ENCODE data around the gene ISM2. TPM values are rescaled to one million over a fixed set of nuclear protein-coding genes. Genes with fewer than 3 reads are reported as not detected.

The ISM2 gene
- total and polyA plus RNA-seq, 2 of the 13 experiments (the other 11 are each of a cell fraction or from before 2014, with no cell fraction given), result 1.8 to 40.7 TPM

GRCh38 chr14:77457522-77458248, 40.9 kb downstream of the ISM2 start, which contains the start of the genes AHSA1 and VIPAS39 (continued):
- TF ChIP-seq HIVEP1 (CRISPR knock-in tag; IDR thresholded peaks at IDR 0.05) (peak; percentile 9; the same call in 1 of the 2 replicates), RORA (CRISPR knock-in tag; IDR thresholded peaks at IDR 0.05) (no peak), ZNF446 (CRISPR knock-in tag; IDR thresholded peaks at IDR 0.05) (peak; percentile 82; the same call in 1 of the 2 replicates), ZNF891 (CRISPR knock-in tag; IDR thresholded peaks at IDR 0.05) (peak; percentile 93; the same call in 1 of the 2 replicates), TARDBP (CRISPR knock-in tag; IDR thresholded peaks at IDR 0.05) (peak; percentile 45; the same call in 1 of the 2 replicates), HNRNPK (IDR thresholded peaks at IDR 0.05; ENCODE audit: low read depth, low read length, poor library complexity, severe bottlenecking) (peak; percentile 89), TBP (CRISPR knock-in tag; IDR thresholded peaks at IDR 0.05) (peak; percentile 97; the same call in 1 of the 2 replicates), PLRG1 (conservative IDR thresholded peaks at IDR 0.05) (no peak), ATF6 (CRISPR knock-in tag; conservative IDR thresholded peaks at IDR 0.05) (0 out of 2 replicates have a peak, but pooled peaks have one; percentile 47), MAZ (IDR thresholded peaks at IDR 0.05; ENCODE audit: borderline replicate concordance, low read depth, low read length) (peak; percentile 81), MAZ (CRISPR knock-in tag; IDR thresholded peaks at IDR 0.05; ENCODE audit: low read depth) (peak; percentile 58; the same call in 1 of the 2 replicates), USF2 (IDR thresholded peaks at IDR 0.05; ENCODE audit: low read depth, low read length) (no peak), USF2 (CRISPR knock-in tag; IDR thresholded peaks at IDR 0.05; ENCODE audit: borderline replicate concordance) (no peak), NFYC (CRISPR knock-in tag; IDR thresholded peaks at IDR 0.05) (0 out of 2 replicates have a peak, but pooled peaks have one; percentile 27), ZBTB3 (CRISPR knock-in tag; IDR thresholded peaks at IDR 0.05; ENCODE audit: borderline replicate concordance, low read depth) (no peak; the same call in 1 of the 2 replicates), ZFY (CRISPR knock-in tag; IDR thresholded peaks at IDR 0.05) (peak; percentile 94), ARNTL (CRISPR knock-in tag; IDR thresholded peaks at IDR 0.05) (peak; percentile 58; the same call in 1 of the 2 replicates)
- TF ChIP-seq, protein P1, sequence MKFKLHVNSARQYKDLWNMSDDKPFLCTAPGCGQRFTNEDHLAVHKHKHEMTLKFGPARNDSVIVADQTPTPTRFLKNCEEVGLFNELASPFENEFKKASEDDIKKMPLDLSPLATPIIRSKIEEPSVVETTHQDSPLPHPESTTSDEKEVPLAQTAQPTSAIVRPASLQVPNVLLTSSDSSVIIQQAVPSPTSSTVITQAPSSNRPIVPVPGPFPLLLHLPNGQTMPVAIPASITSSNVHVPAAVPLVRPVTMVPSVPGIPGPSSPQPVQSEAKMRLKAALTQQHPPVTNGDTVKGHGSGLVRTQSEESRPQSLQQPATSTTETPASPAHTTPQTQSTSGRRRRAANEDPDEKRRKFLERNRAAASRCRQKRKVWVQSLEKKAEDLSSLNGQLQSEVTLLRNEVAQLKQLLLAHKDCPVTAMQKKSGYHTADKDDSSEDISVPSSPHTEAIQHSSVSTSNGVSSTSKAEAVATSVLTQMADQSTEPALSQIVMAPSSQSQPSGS (CRISPR knock-in tag; IDR thresholded peaks at IDR 0.05), result 0 out of 2 replicates have a peak, but pooled peaks have one; percentile 16
- TF ChIP-seq, protein P2, sequence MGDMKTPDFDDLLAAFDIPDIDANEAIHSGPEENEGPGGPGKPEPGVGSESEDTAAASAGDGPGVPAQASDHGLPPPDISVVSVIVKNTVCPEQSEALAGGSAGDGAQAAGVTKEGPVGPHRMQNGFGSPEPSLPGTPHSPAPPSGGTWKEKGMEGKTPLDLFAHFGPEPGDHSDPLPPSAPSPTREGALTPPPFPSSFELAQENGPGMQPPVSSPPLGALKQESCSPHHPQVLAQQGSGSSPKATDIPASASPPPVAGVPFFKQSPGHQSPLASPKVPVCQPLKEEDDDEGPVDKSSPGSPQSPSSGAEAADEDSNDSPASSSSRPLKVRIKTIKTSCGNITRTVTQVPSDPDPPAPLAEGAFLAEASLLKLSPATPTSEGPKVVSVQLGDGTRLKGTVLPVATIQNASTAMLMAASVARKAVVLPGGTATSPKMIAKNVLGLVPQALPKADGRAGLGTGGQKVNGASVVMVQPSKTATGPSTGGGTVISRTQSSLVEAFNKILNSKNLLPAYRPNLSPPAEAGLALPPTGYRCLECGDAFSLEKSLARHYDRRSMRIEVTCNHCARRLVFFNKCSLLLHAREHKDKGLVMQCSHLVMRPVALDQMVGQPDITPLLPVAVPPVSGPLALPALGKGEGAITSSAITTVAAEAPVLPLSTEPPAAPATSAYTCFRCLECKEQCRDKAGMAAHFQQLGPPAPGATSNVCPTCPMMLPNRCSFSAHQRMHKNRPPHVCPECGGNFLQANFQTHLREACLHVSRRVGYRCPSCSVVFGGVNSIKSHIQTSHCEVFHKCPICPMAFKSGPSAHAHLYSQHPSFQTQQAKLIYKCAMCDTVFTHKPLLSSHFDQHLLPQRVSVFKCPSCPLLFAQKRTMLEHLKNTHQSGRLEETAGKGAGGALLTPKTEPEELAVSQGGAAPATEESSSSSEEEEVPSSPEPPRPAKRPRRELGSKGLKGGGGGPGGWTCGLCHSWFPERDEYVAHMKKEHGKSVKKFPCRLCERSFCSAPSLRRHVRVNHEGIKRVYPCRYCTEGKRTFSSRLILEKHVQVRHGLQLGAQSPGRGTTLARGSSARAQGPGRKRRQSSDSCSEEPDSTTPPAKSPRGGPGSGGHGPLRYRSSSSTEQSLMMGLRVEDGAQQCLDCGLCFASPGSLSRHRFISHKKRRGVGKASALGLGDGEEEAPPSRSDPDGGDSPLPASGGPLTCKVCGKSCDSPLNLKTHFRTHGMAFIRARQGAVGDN (CRISPR knock-in tag; IDR thresholded peaks at IDR 0.05), result peak; percentile 87

Data from HepG2 (cell line).